Measurements from ENCODE around the gene HBS1L. TPM values are rescaled to one million over a fixed set of nuclear protein-coding genes. Genes with fewer than 3 reads are reported as not detected.

The HBS1L gene
- total and polyA plus RNA-seq, 9 of the 15 experiments (the other 6 are each of a cell fraction or from before 2014, with no cell fraction given): 101 to 199 (median 145) TPM

- Histone ChIP-seq H3K9ac (ENCODE audit: insufficient read depth in 1 of 2, low read depth in 2 of 2, low read length in 2 of 2) (peak overlapping the region in 1 of 2 experiments; percentile 95; a peak in 2 of 4 replicates), H3K4me2 (ENCODE audit: insufficient read depth, low read length) (peak overlapping the region; percentile 89), H3K27me3 (ENCODE audit: control insufficient read depth in 2 of 2, insufficient read depth in 2 of 2, low read length in 2 of 2) (no peaks in the 10 kb centered on the region), H3K9me1 (ENCODE audit: control insufficient read depth, insufficient read depth, low read length) (no peaks in the 10 kb centered on the region), H2AFZ (ENCODE audit: low read depth, low read length) (no peak overlapping the region; the same call in 1 of the 2 replicates), H3K27ac (ENCODE audit: extremely low read depth, low read depth, low read length) (peak overlapping the region; percentile 94), H3K4me3 (peak overlapping the region; percentile 70), H4K20me1 (replicated peaks; ENCODE audit: control insufficient read depth, insufficient read depth, low read length) (0 out of 2 replicates have a peak, but pooled peaks cover 3% of the 10 kb centered on the region), H3K9me3 (replicated peaks; ENCODE audit: control insufficient read depth, insufficient read depth, low read depth, low read length) (no peaks in the 10 kb centered on the region), H3K4me1 (replicated peaks in 1 of 2; ENCODE audit: control insufficient read depth in 2 of 2, insufficient read depth in 2 of 2, low read length in 2 of 2) (peaks cover 3 to 15% of the 10 kb centered on the region in 2 experiments; a peak in 4 of 5 replicates), H3K79me2 (ENCODE audit: control insufficient read depth, insufficient read depth, low read length) (peaks cover 71% of the 10 kb centered on the region), H3K36me3 (ENCODE audit: control insufficient read depth, insufficient read depth, low read length) (peaks cover 37% of the 10 kb centered on the region)
- CTCF ChIA-PET (ENCODE audit: low intra/inter-chr PET ratio): no interaction called here
- in situ Hi-C loops (cut with MboI) (no loop called here), intact Hi-C loops (cut with micrococcal nuclease) (loop anchor here (5.0 kb wide), 1 partner anchor 269 kb away; no protein-coding TSS in a partner anchor)
- no TSS peak for BruUV-seq (replicated peaks)
- FAIRE-seq: no peak
- POLR2A ChIA-PET: interaction anchor here (0.8 to 3.7 kb wide), 7 partner anchors 7 to 483 kb away, joined by 3 to 36 read pairs (median 8); no protein-coding TSS in a partner anchor
- DNase-seq (ENCODE audit: extremely low read depth in 1 of 4, low spot score in 3 of 4): peak in 1 of 4 experiments; percentile 44
- WGBS (ENCODE audit: insufficient coverage, low coverage, missing lambda C conversion rate): 2% methylated on average over 2 of the region's 2 CpGs
- peak; percentile 31 for ATAC-seq
- TF ChIP-seq SIN3A (IDR thresholded peaks at IDR 0.05; ENCODE audit: borderline replicate concordance in 2 of 2, control insufficient read depth in 1 of 2, low read depth in 2 of 2, low read length in 2 of 2) (0 out of 4 replicates have a peak, but pooled peaks of 1 of the 2 experiments have one; percentile 35), RBFOX2 (IDR thresholded peaks at IDR 0.05; ENCODE audit: low read depth, low read length) (peak; percentile 38; the same call in 1 of the 2 replicates), ARNT (IDR thresholded peaks at IDR 0.05) (no peak), CHD1 (IDR thresholded peaks at IDR 0.05; ENCODE audit: low read length) (peak; percentile 16), ZNF740 (CRISPR knock-in tag; IDR thresholded peaks at IDR 0.05) (no peak), ZNF740 (tag; IDR thresholded peaks at IDR 0.05) (no peak), ZNF23 (CRISPR knock-in tag; IDR thresholded peaks at IDR 0.05) (no peak), ZFP36 (IDR thresholded peaks at IDR 0.05; ENCODE audit: low read depth, low read length, partially characterized antibody) (no peak), RNF2 (IDR thresholded peaks at IDR 0.05) (no peak)
- TF ChIP-seq, protein P1, sequence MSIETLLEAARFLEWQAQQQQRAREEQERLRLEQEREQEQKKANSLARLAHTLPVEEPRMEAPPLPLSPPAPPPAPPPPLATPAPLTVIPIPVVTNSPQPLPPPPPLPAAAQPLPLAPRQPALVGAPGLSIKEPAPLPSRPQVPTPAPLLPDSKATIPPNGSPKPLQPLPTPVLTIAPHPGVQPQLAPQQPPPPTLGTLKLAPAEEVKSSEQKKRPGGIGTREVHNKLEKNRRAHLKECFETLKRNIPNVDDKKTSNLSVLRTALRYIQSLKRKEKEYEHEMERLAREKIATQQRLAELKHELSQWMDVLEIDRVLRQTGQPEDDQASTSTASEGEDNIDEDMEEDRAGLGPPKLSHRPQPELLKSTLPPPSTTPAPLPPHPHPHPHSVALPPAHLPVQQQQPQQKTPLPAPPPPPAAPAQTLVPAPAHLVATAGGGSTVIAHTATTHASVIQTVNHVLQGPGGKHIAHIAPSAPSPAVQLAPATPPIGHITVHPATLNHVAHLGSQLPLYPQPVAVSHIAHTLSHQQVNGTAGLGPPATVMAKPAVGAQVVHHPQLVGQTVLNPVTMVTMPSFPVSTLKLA (conservative IDR thresholded peaks at IDR 0.05): peak in 1 of 2 experiments; percentile 27; a peak in 1 of 4 replicates
- TF ChIP-seq, protein P2, sequence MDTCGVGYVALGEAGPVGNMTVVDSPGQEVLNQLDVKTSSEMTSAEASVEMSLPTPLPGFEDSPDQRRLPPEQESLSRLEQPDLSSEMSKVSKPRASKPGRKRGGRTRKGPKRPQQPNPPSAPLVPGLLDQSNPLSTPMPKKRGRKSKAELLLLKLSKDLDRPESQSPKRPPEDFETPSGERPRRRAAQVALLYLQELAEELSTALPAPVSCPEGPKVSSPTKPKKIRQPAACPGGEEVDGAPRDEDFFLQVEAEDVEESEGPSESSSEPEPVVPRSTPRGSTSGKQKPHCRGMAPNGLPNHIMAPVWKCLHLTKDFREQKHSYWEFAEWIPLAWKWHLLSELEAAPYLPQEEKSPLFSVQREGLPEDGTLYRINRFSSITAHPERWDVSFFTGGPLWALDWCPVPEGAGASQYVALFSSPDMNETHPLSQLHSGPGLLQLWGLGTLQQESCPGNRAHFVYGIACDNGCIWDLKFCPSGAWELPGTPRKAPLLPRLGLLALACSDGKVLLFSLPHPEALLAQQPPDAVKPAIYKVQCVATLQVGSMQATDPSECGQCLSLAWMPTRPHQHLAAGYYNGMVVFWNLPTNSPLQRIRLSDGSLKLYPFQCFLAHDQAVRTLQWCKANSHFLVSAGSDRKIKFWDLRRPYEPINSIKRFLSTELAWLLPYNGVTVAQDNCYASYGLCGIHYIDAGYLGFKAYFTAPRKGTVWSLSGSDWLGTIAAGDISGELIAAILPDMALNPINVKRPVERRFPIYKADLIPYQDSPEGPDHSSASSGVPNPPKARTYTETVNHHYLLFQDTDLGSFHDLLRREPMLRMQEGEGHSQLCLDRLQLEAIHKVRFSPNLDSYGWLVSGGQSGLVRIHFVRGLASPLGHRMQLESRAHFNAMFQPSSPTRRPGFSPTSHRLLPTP (IDR thresholded peaks at IDR 0.05; ENCODE audit: borderline replicate concordance, extremely low read depth, insufficient read length): no peak
- TF ChIP-seq, protein P3, sequence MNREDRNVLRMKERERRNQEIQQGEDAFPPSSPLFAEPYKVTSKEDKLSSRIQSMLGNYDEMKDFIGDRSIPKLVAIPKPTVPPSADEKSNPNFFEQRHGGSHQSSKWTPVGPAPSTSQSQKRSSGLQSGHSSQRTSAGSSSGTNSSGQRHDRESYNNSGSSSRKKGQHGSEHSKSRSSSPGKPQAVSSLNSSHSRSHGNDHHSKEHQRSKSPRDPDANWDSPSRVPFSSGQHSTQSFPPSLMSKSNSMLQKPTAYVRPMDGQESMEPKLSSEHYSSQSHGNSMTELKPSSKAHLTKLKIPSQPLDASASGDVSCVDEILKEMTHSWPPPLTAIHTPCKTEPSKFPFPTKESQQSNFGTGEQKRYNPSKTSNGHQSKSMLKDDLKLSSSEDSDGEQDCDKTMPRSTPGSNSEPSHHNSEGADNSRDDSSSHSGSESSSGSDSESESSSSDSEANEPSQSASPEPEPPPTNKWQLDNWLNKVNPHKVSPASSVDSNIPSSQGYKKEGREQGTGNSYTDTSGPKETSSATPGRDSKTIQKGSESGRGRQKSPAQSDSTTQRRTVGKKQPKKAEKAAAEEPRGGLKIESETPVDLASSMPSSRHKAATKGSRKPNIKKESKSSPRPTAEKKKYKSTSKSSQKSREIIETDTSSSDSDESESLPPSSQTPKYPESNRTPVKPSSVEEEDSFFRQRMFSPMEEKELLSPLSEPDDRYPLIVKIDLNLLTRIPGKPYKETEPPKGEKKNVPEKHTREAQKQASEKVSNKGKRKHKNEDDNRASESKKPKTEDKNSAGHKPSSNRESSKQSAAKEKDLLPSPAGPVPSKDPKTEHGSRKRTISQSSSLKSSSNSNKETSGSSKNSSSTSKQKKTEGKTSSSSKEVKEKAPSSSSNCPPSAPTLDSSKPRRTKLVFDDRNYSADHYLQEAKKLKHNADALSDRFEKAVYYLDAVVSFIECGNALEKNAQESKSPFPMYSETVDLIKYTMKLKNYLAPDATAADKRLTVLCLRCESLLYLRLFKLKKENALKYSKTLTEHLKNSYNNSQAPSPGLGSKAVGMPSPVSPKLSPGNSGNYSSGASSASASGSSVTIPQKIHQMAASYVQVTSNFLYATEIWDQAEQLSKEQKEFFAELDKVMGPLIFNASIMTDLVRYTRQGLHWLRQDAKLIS (CRISPR knock-in tag; IDR thresholded peaks at IDR 0.05): peak; percentile 32; the same call in 1 of the 2 replicates
Observed at GRCh38 chr6:135053406-135053805, 1.2 kb downstream of the HBS1L start.
